A549 (cell line): ENCODE data around the gene STARD6.

ENCODE experiments used
- JUN ChIP-seq, 2 experiments: fragments of >200 bp; sonication (Bioruptor Twin); formaldehyde crosslinking; IDR thresholded peaks; 2 replicates in 1 of 2; 3 replicates in 1 of 2; pipeline ENCODE4 v1.6.1; 2016 to 2017
- TF ChIP-seq, protein P1 (sequence below): fragments of >200 bp; sonication (Bioruptor Twin); formaldehyde crosslinking; IDR thresholded peaks from 3 replicates; pipeline ENCODE4 v1.5.1; 2016

DNA sequence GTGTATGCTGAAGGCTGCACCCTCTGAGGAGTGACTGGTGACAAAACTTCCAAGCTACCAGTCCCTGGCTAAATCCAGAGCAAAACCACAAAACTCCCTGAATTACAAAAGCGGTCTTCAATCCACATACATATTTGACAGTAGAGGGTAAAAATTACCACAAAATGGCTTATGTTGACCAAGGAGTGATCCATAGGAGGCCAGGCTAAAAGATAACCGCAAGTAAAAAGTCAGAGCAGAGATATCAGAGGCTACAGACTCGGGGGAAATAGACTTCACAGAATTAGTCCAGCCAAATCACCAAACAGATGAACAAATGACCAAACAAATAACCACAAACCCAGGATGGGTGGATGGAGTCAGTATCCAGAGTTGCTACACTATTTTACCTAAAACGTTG is 19.4 kb downstream of the STARD6 start:
- no peak for TF ChIP-seq JUN (IDR thresholded peaks at IDR 0.05)
- TF ChIP-seq, protein P1, sequence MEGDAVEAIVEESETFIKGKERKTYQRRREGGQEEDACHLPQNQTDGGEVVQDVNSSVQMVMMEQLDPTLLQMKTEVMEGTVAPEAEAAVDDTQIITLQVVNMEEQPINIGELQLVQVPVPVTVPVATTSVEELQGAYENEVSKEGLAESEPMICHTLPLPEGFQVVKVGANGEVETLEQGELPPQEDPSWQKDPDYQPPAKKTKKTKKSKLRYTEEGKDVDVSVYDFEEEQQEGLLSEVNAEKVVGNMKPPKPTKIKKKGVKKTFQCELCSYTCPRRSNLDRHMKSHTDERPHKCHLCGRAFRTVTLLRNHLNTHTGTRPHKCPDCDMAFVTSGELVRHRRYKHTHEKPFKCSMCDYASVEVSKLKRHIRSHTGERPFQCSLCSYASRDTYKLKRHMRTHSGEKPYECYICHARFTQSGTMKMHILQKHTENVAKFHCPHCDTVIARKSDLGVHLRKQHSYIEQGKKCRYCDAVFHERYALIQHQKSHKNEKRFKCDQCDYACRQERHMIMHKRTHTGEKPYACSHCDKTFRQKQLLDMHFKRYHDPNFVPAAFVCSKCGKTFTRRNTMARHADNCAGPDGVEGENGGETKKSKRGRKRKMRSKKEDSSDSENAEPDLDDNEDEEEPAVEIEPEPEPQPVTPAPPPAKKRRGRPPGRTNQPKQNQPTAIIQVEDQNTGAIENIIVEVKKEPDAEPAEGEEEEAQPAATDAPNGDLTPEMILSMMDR, result no peak
